Measurements from ENCODE around the gene SNAI1.

DNA sequence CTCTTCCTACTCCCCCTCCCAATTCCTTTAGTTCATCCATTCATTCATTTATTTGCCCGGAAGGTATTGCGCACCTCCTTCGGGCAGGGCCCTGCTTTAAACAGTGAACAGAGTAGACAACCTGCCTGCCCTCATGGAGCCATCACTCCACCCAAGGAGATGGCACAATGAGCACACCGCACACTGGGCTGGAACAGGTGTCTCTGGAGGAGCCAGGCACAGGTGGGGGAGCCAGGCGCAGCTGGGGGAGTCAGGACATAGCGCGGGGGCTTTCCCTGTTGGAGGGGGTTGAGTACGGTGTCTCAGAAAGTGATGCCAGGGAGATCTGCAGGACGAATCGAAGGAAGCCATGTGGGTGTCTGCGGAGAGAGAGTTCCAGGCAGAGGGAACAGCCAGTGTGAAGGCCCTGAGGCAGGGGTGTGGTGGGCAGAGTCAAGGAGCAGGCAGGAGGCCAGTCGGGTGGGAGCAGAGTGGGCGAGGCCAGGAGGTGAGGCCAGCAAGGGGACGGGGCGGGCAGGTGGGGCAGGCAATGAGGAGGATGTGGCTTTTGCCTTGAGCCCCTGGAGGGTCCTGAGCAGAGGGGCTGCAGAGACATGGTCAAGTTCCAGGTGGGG lies 46.4 kb downstream of the SNAI1 start:
- TF ChIP-seq CTCF (conservative IDR thresholded peaks at IDR 0.05) = no peak
- TF ChIP-seq EZH2 (IDR thresholded peaks at IDR 0.05; ENCODE audit: low read depth) = no peak
